Inferior parietal cortex (tissue), 1 donor: ENCODE results near the gene ARL15.
"Not testable (repeated sequence)": the region's sequence is repeated elsewhere in the genome, so short reads cannot be mapped to it uniquely, and the experiment has no call there.

Experiments used
- DNase-seq: peaks from one replicate; pipeline ENCODE4 v3.0.0-alpha.2; 2016; ENCODE audit errors: extremely low spot score

ARL15 gene

GRCh38 chr5:54310433-54311175 lies at the start of gene ARL15:
ARL15 (minus strand) TSS chr5:54310573.
- DNase-seq: peak; percentile 96

- DNase-seq: no peak
Measured at GRCh38 chr5:54360089-54360488, 49.7 kb upstream of the ARL15 start.

GRCh38 chr5:54357408-54358058 lies 47.2 kb upstream of the ARL15 start:
- no peak for DNase-seq

GRCh38 chr5:54353933-54354564 lies 43.7 kb upstream of the ARL15 start:
- not testable (repeated sequence) for DNase-seq

GRCh38 chr5:54352580-54352979 lies 42.2 kb upstream of the ARL15 start:
- not testable (repeated sequence) for DNase-seq

- DNase-seq: no peak
Measured at GRCh38 chr5:54347221-54347865, 37.0 kb upstream of the ARL15 start.

- DNase-seq: no peak
Measured at GRCh38 chr5:54344653-54345052, 34.3 kb upstream of the ARL15 start.

- DNase-seq: no peak
Measured at GRCh38 chr5:54341971-54342370, 31.6 kb upstream of the ARL15 start.

GRCh38 chr5:54337523-54337922 lies 27.1 kb upstream of the ARL15 start:
- no peak for DNase-seq

GRCh38 chr5:54332720-54333119 lies 22.3 kb upstream of the ARL15 start:
- DNase-seq: no peak

- DNase-seq: no peak
Measured at GRCh38 chr5:54329731-54330709, 19.6 kb upstream of the ARL15 start.

- no peak for DNase-seq
Measured at GRCh38 chr5:54326662-54327270, 16.4 kb upstream of the ARL15 start.

- DNase-seq: no peak
Measured at GRCh38 chr5:54325610-54326311, 15.4 kb upstream of the ARL15 start.

GRCh38 chr5:54325272-54325609 lies 14.9 kb upstream of the ARL15 start:
- no peak for DNase-seq

- no peak for DNase-seq
Measured at GRCh38 chr5:54324651-54325271, 14.4 kb upstream of the ARL15 start.

GRCh38 chr5:54323495-54323894 lies 13.1 kb upstream of the ARL15 start:
- no peak for DNase-seq

- DNase-seq: no peak
Measured at GRCh38 chr5:54320256-54320655, 9.9 kb upstream of the ARL15 start.

GRCh38 chr5:54317511-54318260 lies 7.3 kb upstream of the ARL15 start:
- DNase-seq: no peak
